ENCODE measurements around the gene LDLRAD3. TPM values are rescaled to one million over a fixed set of nuclear protein-coding genes. Genes with fewer than 3 reads are reported as not detected.
A peak's percentile ranks its signal among the peaks of the same experiment; 100 is the strongest.

The LDLRAD3 gene
- total and polyA plus RNA-seq, 10 donors = 1.5 to 9.6 (median 8.1) TPM

DNA sequence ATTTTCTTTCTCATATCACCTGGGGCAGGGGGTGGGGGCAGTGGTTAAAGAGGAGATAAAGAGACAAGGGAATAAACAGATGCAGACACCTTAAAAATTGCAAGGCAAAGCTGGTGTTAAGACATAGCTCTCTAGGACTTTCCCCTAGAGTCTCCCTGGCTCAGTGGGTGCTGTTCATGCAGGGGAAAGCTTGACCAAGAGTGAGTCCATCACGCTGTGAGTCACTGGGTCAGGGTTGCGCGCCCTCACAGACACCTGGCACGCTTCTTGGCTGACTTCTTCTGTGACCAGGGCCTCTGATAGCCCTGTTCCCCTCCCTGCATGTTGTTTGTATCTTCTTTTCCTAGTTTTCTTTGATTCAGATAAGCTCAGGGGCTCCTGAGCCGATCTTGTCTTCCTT lies 313.5 kb downstream of the LDLRAD3 start:
- 55 to 73% (median 70%) methylated on average over 5 of the region's 5 CpGs for whole genome bisulfite sequencing, 5 donors

DNA sequence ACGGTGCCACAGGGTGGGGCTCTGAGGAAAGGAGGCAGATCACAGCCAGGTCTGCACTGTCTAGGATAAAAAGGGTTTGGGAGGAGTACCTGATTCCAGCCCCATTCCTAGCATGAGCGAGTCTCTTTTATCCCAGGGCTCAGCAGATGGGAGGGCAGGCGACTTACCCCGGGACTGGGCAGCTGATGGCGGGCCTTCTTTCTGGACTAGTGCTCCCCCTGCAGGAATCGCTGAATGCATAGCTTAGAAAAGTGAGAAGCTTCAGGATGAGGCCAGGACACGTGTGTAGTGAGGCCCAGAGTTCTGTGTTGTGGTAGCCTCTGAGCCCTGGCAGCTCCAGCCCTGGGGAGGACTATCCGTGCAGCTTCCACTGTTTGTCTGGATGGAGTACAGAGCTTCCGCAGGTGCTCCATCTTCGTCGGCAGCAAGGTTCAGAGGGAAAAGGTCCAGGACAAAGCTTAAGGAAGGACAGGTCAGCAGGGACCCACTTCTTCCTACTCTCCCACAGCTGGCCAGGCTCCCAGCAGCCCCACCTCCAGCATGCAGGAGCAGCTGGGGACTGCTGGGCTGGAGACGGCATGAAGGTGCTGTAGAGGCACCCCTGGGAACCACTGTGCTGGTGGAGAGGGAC lies 315.0 kb downstream of the LDLRAD3 start:
- peaks cover 0 to 28% (median 0%) of the 10 kb centered on the region in 7 donors for H3K27me3 ChIP-seq (replicated peaks in 1 of 7)
- intact Hi-C loops (cut with DNase I; ENCODE audit: low total_unique reads) = no loop called here
- no peak for DNase-seq

More for the DNA sequence above, 313.5 kb downstream of the LDLRAD3 start:
- Histone ChIP-seq H3K4me3 (no peak overlapping the region), H3K27ac (no peak overlapping the region), H3K4me1 (peaks cover 0 to 3% (median 0%) of the 10 kb centered on the region in 6 donors), H3K36me3 (no peaks in the 10 kb centered on the region), H3K9me3 (peaks cover 0 to 7% (median 5%) of the 10 kb centered on the region in 8 donors), H3K27me3 (replicated peaks in 1 of 7) (peaks cover 0 to 28% (median 0%) of the 10 kb centered on the region in 7 donors)
- intact Hi-C loops (cut with DNase I; ENCODE audit: low total_unique reads) = no loop called here
- TF ChIP-seq, protein P1, sequence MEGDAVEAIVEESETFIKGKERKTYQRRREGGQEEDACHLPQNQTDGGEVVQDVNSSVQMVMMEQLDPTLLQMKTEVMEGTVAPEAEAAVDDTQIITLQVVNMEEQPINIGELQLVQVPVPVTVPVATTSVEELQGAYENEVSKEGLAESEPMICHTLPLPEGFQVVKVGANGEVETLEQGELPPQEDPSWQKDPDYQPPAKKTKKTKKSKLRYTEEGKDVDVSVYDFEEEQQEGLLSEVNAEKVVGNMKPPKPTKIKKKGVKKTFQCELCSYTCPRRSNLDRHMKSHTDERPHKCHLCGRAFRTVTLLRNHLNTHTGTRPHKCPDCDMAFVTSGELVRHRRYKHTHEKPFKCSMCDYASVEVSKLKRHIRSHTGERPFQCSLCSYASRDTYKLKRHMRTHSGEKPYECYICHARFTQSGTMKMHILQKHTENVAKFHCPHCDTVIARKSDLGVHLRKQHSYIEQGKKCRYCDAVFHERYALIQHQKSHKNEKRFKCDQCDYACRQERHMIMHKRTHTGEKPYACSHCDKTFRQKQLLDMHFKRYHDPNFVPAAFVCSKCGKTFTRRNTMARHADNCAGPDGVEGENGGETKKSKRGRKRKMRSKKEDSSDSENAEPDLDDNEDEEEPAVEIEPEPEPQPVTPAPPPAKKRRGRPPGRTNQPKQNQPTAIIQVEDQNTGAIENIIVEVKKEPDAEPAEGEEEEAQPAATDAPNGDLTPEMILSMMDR (IDR thresholded peaks at IDR 0.05 in 8 of 11, conservative IDR thresholded peaks at IDR 0.05 in 3 of 11) = no peak
- TF ChIP-seq POLR2AphosphoS5 (IDR thresholded peaks at IDR 0.05) (no peak), POLR2A (IDR thresholded peaks at IDR 0.05) (no peak)
- no peak for DNase-seq

DNA sequence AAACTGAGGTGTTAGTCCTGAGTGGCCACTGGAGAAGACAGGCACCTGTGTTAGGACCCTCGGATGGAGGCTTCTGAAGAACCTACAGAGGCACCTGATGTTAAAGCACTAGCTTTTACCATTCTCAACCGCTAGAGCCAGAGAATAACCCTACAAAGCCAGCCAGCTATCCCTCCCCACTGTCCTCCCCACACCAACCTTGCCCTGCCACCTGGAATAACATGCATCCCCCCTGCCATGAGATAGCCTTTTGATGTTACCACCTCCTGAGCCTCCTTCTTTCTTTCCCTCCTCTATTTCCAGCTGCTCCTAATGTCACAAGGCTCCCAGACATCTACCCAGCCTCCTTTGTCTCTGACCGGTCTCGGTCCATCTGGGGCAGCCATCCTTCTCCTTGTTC lies 317.2 kb downstream of the LDLRAD3 start:
- H3K27ac ChIP-seq = no peak overlapping the region
- 76 to 86% (median 81%) methylated on average over 4 of the region's 4 CpGs for WGBS, 5 donors
- peaks cover 0 to 8% (median 2%) of the 10 kb centered on the region in 6 donors for H3K4me1 ChIP-seq
- intact Hi-C loops (cut with DNase I; ENCODE audit: low total_unique reads) = loop anchor here (10.0 kb wide), 1 partner anchor 776 kb away; no protein-coding TSS in a partner anchor
- H3K4me3 ChIP-seq = no peak overlapping the region
- DNase-seq = no peak
- TF ChIP-seq, protein P1 (IDR thresholded peaks at IDR 0.05 in 8 of 11, conservative IDR thresholded peaks at IDR 0.05 in 3 of 11) = no peak
- TF ChIP-seq POLR2AphosphoS5 (IDR thresholded peaks at IDR 0.05) = no peak
- no peak for TF ChIP-seq POLR2A (IDR thresholded peaks at IDR 0.05)
- peaks cover 0 to 28% (median 0%) of the 10 kb centered on the region in 7 donors for H3K27me3 ChIP-seq (replicated peaks in 1 of 7)
- H3K36me3 ChIP-seq = no peaks in the 10 kb centered on the region
- peaks cover 0 to 4% (median 4%) of the 10 kb centered on the region in 8 donors for H3K9me3 ChIP-seq

More for the DNA sequence above, 315.0 kb downstream of the LDLRAD3 start:
- 39 to 53% (median 40%) methylated on average over 11 to 12 of the region's 12 CpGs for WGBS, 5 donors
- H3K36me3 ChIP-seq = no peaks in the 10 kb centered on the region
- TF ChIP-seq, protein P1 (IDR thresholded peaks at IDR 0.05 in 8 of 11, conservative IDR thresholded peaks at IDR 0.05 in 3 of 11) = peak in 9 of 11 experiments; percentile 7 to 59 (median 41)
- TF ChIP-seq POLR2AphosphoS5 (IDR thresholded peaks at IDR 0.05) = no peak
- no peak overlapping the region for H3K27ac ChIP-seq
- peaks cover 0 to 7% (median 5%) of the 10 kb centered on the region in 8 donors for H3K9me3 ChIP-seq
- no peak overlapping the region for H3K4me3 ChIP-seq
- H3K4me1 ChIP-seq = peaks cover 0 to 3% (median 0%) of the 10 kb centered on the region in 6 donors

Data from spleen (tissue), 11 donors.